OCI-LY1 (cell line): ENCODE data around the gene CSNK2A1.
"Not testable (repeated sequence)": the region's sequence is repeated elsewhere in the genome, so short reads cannot be mapped to it uniquely, and the experiment has no call there.

Source experiments
- EZH2 ChIP-seq: fragments of 200-600 bp; sonication (generic), shearing (Covaris generic); IDR thresholded peaks from 2 replicates; pipeline ENCODE4 v1.8.0; 2017; ENCODE audit warnings: borderline replicate concordance, mixed run types, mild to moderate bottlenecking, antibody characterized with exemption, low read length, moderate library complexity, mixed read lengths
- TF ChIP-seq, protein P1 (sequence below): fragments of 200-600 bp; sonication (generic), shearing (Covaris generic); IDR thresholded peaks from 2 replicates; pipeline ENCODE4 v1.5.1; 2017; ENCODE audit warnings: mild to moderate bottlenecking, antibody characterized with exemption, low read length, moderate library complexity, mixed read lengths

DNA sequence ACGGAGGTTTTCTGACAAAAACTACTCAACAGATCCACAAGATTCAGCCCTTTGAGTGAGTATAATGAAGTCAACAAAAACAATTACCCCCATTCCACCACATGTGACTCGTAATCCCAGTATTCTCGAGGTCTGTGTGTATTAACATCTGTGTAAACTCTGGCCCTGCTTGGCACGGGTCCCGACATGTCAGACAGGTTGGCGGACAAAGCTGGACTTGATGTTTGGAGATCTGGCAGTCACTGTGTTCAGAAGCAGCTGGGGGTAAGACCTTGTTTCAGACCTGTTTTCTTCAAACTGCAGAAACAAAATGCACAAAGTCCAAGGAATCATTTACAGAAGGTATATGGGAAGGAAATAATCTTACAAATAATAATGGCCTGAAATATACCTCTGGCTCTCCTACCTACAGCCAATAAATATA is 35.2 kb downstream of the CSNK2A1 start:
- TF ChIP-seq EZH2: not testable (repeated sequence)
- TF ChIP-seq, protein P1, sequence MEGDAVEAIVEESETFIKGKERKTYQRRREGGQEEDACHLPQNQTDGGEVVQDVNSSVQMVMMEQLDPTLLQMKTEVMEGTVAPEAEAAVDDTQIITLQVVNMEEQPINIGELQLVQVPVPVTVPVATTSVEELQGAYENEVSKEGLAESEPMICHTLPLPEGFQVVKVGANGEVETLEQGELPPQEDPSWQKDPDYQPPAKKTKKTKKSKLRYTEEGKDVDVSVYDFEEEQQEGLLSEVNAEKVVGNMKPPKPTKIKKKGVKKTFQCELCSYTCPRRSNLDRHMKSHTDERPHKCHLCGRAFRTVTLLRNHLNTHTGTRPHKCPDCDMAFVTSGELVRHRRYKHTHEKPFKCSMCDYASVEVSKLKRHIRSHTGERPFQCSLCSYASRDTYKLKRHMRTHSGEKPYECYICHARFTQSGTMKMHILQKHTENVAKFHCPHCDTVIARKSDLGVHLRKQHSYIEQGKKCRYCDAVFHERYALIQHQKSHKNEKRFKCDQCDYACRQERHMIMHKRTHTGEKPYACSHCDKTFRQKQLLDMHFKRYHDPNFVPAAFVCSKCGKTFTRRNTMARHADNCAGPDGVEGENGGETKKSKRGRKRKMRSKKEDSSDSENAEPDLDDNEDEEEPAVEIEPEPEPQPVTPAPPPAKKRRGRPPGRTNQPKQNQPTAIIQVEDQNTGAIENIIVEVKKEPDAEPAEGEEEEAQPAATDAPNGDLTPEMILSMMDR: not testable (repeated sequence)
